ENCODE results near the gene CUX1.

DNA sequence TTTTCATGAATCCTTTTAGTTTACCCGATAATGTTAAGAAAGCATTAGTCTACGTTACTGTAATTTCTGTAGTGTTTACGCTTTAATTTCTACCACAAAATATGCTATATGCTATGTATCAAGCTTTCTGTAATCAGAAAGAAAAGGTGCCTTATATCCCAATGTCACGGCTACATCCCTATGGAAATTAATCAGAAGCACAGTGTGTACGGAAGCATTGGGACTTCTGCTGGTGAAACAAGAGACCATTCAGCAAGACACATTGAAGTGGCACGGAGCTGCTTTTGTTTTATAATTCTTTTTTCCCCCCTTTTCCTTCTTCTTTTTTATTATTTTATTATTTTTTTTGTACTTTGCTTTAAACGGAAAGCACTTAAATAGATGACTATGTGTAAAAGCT, 438.1 kb downstream of the CUX1 start:
- no peak for TF ChIP-seq POLR2A (IDR thresholded peaks at IDR 0.05)
- TF ChIP-seq, protein P1, sequence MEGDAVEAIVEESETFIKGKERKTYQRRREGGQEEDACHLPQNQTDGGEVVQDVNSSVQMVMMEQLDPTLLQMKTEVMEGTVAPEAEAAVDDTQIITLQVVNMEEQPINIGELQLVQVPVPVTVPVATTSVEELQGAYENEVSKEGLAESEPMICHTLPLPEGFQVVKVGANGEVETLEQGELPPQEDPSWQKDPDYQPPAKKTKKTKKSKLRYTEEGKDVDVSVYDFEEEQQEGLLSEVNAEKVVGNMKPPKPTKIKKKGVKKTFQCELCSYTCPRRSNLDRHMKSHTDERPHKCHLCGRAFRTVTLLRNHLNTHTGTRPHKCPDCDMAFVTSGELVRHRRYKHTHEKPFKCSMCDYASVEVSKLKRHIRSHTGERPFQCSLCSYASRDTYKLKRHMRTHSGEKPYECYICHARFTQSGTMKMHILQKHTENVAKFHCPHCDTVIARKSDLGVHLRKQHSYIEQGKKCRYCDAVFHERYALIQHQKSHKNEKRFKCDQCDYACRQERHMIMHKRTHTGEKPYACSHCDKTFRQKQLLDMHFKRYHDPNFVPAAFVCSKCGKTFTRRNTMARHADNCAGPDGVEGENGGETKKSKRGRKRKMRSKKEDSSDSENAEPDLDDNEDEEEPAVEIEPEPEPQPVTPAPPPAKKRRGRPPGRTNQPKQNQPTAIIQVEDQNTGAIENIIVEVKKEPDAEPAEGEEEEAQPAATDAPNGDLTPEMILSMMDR (IDR thresholded peaks at IDR 0.05), result no peak

All from esophagus squamous epithelium (tissue), 4 donors.